ENCODE results near the gene NELL1. TPM values are rescaled to one million over a fixed set of nuclear protein-coding genes. Genes with fewer than 3 reads are reported as not detected.

The NELL1 gene
- total and polyA plus RNA-seq, 2 experiments from 2014 or later, result 8.9 to 20.1 TPM

GRCh38 chr11:21142007-21142406 is 472.6 kb downstream of the NELL1 start:
- Histone ChIP-seq H3K4me3 (no peak overlapping the region), H3K4me1 (ENCODE audit: insufficient read depth) (no peaks in the 10 kb centered on the region), H4K20me1 (ENCODE audit: insufficient read depth, poor library complexity, severe bottlenecking) (no peaks in the 10 kb centered on the region), H3K27ac (no peak overlapping the region), H3K9me3 (ENCODE audit: low read depth) (no peaks in the 10 kb centered on the region), H3K4me2 (no peak overlapping the region), H3K79me2 (no peaks in the 10 kb centered on the region), H3K9me2 (replicated peaks; ENCODE audit: insufficient read depth) (no peaks in the 10 kb centered on the region), H3K27me3 (no peaks in the 10 kb centered on the region), H3K36me3 (replicated peaks; ENCODE audit: insufficient read depth, low read depth) (no peaks in the 10 kb centered on the region), H2AFZ (no peak overlapping the region)
- 59% methylated on average over 2 of the region's 2 CpGs for WGBS (ENCODE audit: low lambda C conversion rate, missing lambda C conversion rate)
- TF ChIP-seq CTCF (IDR thresholded peaks at IDR 0.05; ENCODE audit: poor library complexity) (peak; percentile 7), EZH2phosphoT487 (IDR thresholded peaks at IDR 0.05; ENCODE audit: low read depth, severe bottlenecking, unreplicated experiment) (no peak)
- DNase-seq (ENCODE audit: low spot score), result peak; percentile 17

GRCh38 chr11:21144531-21144930 is 475.1 kb downstream of the NELL1 start:
- Histone ChIP-seq H3K27ac (no peak overlapping the region), H3K4me3 (no peak overlapping the region), H3K9me2 (replicated peaks; ENCODE audit: insufficient read depth) (no peaks in the 10 kb centered on the region), H3K79me2 (no peaks in the 10 kb centered on the region), H3K27me3 (no peaks in the 10 kb centered on the region), H3K4me2 (no peak overlapping the region), H3K36me3 (replicated peaks; ENCODE audit: insufficient read depth, low read depth) (no peaks in the 10 kb centered on the region), H4K20me1 (ENCODE audit: insufficient read depth, poor library complexity, severe bottlenecking) (no peaks in the 10 kb centered on the region), H3K9me3 (ENCODE audit: low read depth) (no peaks in the 10 kb centered on the region), H2AFZ (no peak overlapping the region), H3K4me1 (ENCODE audit: insufficient read depth) (no peaks in the 10 kb centered on the region)
- 76% methylated on average over 2 of the region's 2 CpGs for WGBS (ENCODE audit: low lambda C conversion rate, missing lambda C conversion rate)
- no peak for DNase-seq (ENCODE audit: low spot score)
- TF ChIP-seq CTCF (IDR thresholded peaks at IDR 0.05; ENCODE audit: poor library complexity) (no peak), EZH2phosphoT487 (IDR thresholded peaks at IDR 0.05; ENCODE audit: low read depth, severe bottlenecking, unreplicated experiment) (no peak), EZH2 (IDR thresholded peaks at IDR 0.05; ENCODE audit: borderline replicate concordance) (no peak)

GRCh38 chr11:21148376-21148775 is 479.0 kb downstream of the NELL1 start:
- WGBS (ENCODE audit: low lambda C conversion rate, missing lambda C conversion rate), result 66% methylated on average over 3 of the region's 3 CpGs

More at GRCh38 chr11:21148376-21148775, 479.0 kb downstream of the NELL1 start:
- Histone ChIP-seq H3K4me1 (ENCODE audit: insufficient read depth) (no peaks in the 10 kb centered on the region), H4K20me1 (ENCODE audit: insufficient read depth, poor library complexity, severe bottlenecking) (no peaks in the 10 kb centered on the region), H3K79me2 (no peaks in the 10 kb centered on the region), H3K4me3 (no peak overlapping the region), H3K27ac (no peak overlapping the region), H3K27me3 (no peaks in the 10 kb centered on the region), H3K9me2 (replicated peaks; ENCODE audit: insufficient read depth) (no peaks in the 10 kb centered on the region), H3K4me2 (no peak overlapping the region), H3K9me3 (ENCODE audit: low read depth) (no peaks in the 10 kb centered on the region), H2AFZ (no peak overlapping the region), H3K36me3 (replicated peaks; ENCODE audit: insufficient read depth, low read depth) (no peaks in the 10 kb centered on the region)
- TF ChIP-seq CTCF (IDR thresholded peaks at IDR 0.05; ENCODE audit: poor library complexity) (no peak), EZH2phosphoT487 (IDR thresholded peaks at IDR 0.05; ENCODE audit: low read depth, severe bottlenecking, unreplicated experiment) (no peak), EZH2 (IDR thresholded peaks at IDR 0.05; ENCODE audit: borderline replicate concordance) (no peak)
- no peak for DNase-seq (ENCODE audit: low spot score)

All from hepatocyte (in vitro differentiated cells).